Upper lobe of left lung (tissue), 6 donors: Measurements from ENCODE around the gene LBHD1. TPM values are rescaled to one million over a fixed set of nuclear protein-coding genes. Genes with fewer than 3 reads are reported as not detected.

ENCODE experiments used
- ATAC-seq, 2 donors: fragments of 200-7000 bp; cut with Tn5 transposase; one replicate each; pipeline ENCODE4 v1.9.1; 2022; ENCODE audit warnings: mild to moderate bottlenecking in 2 of 2, moderate library complexity in 2 of 2; ENCODE audit not compliant: low FRiP score in 2 of 2
- DNase-seq, 2 donors: peaks; one replicate each; pipeline ENCODE4 v3.0.0-alpha.2; 2019 to 2020
- H3K27ac ChIP-seq, 4 donors: fragments of 200-600 bp; sonication (generic); one replicate each; pipeline ENCODE4 v1.5.1; 2016 to 2019
- H3K27me3 ChIP-seq, 4 donors: fragments of 200-600 bp; sonication (generic); one replicate each; pipeline ENCODE4 v1.5.1; 2017 to 2019
- H3K36me3 ChIP-seq, 4 donors: fragments of 200-600 bp; sonication (generic); one replicate each; pipeline ENCODE4 v1.5.1; 2016 to 2019
- H3K4me1 ChIP-seq, 4 donors: fragments of 200-600 bp; sonication (generic); one replicate each; pipeline ENCODE4 v1.5.1; 2018 to 2019
- H3K4me3 ChIP-seq, 4 donors: fragments of 200-600 bp; sonication (generic); one replicate each; pipeline ENCODE4 v1.5.1; 2017 to 2019; ENCODE audit warnings: mild to moderate bottlenecking in 2 of 4, moderate library complexity in 1 of 4
- H3K9me3 ChIP-seq, 4 donors: fragments of 200-600 bp; sonication (generic); one replicate each; pipeline ENCODE4 v1.5.1; 2018 to 2019
- EP300 ChIP-seq, 4 donors: sonication (generic); formaldehyde crosslinking; IDR thresholded peaks; one replicate each; pipeline ENCODE4 v1.5.1; 2017; ENCODE audit warnings: antibody characterized with exemption in 4 of 4, control low read depth in 2 of 4
- POLR2A ChIP-seq, 4 donors: fragments of 450-650 bp; IDR thresholded peaks; one replicate each; pipeline ENCODE4 v1.5.1; 2016 to 2017; ENCODE audit warnings: antibody characterized with exemption in 4 of 4, mild to moderate bottlenecking in 2 of 4
- POLR2AphosphoS5 ChIP-seq, 2 donors: sonication (generic); formaldehyde crosslinking; IDR thresholded peaks; one replicate each; pipeline ENCODE4 v1.5.1; 2017; ENCODE audit warnings: antibody characterized with exemption in 2 of 2
- WGBS, 2 donors: methylation state at CpG; one replicate each; pipeline ENCODE4 v1.1.5; 2017 to 2018; 5-methylcytosine and 5-hydroxymethylcytosine counted together
- total RNA-seq, 6 donors: library from RNA; depleted of rRNA in 4 of 6; stranded (reverse); fragments of >200 nt in 4 of 6; gene quantifications; one replicate each; pipeline versions ENCODE4 v1.1.0 to v1.2.1, GENCODE V29; 2016 to 2021
- TF ChIP-seq, protein P1 (sequence below), 6 experiments: fragments of 450-650 bp in 4 of 6; fragments of 200-600 bp in 2 of 6; sonication (generic) in 2 of 6; IDR thresholded peaks; one replicate each; pipeline ENCODE4 v1.5.1; 2016 to 2019; ENCODE audit warnings: antibody characterized with exemption in 6 of 6
- donor health status: DM: no; HTN: no; CAD: no; lungs with moderate emphysema.
- donor health status: DM: no; HTN: yes; CAD: no; lungs with severe emphysema.

The LBHD1 gene
- total RNA-seq, 6 donors from 2014 or later, result 3.6 to 19.9 (median 6.8) TPM

DNA sequence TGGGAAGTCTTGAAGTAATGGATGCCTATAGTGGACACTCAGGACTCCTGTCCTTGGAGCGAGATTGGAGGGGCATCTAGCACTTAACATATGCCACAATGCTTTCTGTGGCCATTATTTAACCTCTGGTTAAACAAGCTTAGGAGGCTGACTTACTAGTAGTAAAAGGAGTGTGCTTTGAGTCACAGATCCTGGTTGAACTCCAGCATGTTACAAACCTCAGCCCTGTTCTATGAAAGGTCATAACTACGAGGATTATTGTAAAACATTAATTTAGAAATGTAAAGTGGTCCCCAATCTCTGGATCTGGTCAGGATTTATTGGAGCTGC is 1.1 kb upstream of the LBHD1 start:
- Histone ChIP-seq H3K27me3 (no peaks in the 10 kb centered on the region), H3K27ac (peak overlapping the region in 1 of 4 donors; percentile 84), H3K4me3 (no peak overlapping the region), H3K4me1 (peaks cover 24 to 50% (median 30%) of the 10 kb centered on the region in 4 donors), H3K9me3 (no peaks in the 10 kb centered on the region), H3K36me3 (peaks cover 2 to 44% (median 15%) of the 10 kb centered on the region in 4 donors)
- 89 to 91% methylated on average over 2 of the region's 2 CpGs for WGBS, 2 donors
- no peak for DNase-seq
- ATAC-seq, result no peak
- TF ChIP-seq POLR2AphosphoS5 (IDR thresholded peaks at IDR 0.05) (no peak), EP300 (IDR thresholded peaks at IDR 0.05) (no peak), POLR2A (IDR thresholded peaks at IDR 0.05) (no peak)
- TF ChIP-seq, protein P1, sequence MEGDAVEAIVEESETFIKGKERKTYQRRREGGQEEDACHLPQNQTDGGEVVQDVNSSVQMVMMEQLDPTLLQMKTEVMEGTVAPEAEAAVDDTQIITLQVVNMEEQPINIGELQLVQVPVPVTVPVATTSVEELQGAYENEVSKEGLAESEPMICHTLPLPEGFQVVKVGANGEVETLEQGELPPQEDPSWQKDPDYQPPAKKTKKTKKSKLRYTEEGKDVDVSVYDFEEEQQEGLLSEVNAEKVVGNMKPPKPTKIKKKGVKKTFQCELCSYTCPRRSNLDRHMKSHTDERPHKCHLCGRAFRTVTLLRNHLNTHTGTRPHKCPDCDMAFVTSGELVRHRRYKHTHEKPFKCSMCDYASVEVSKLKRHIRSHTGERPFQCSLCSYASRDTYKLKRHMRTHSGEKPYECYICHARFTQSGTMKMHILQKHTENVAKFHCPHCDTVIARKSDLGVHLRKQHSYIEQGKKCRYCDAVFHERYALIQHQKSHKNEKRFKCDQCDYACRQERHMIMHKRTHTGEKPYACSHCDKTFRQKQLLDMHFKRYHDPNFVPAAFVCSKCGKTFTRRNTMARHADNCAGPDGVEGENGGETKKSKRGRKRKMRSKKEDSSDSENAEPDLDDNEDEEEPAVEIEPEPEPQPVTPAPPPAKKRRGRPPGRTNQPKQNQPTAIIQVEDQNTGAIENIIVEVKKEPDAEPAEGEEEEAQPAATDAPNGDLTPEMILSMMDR (IDR thresholded peaks at IDR 0.05), result no peak

DNA sequence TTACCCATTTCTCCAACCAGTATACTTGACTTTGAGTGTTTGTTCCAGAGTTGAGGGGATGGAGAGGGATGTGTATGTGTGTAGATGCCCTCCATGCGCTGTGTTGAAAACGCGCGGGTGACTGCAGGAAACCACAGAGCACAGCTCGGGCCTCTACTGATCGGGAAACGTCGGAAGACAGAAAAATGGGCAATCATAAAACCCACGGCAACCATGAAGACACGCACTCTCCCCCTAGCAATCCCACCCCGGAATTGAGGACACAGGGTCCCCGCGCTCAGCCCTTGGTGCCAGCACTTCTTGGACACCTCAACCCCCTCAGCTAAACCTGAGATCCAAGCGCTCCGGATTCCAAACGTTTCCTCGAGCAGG is 845 bp downstream of the LBHD1 start:
- TF ChIP-seq, protein P1 (IDR thresholded peaks at IDR 0.05), result no peak
- TF ChIP-seq POLR2A (IDR thresholded peaks at IDR 0.05), result no peak
- TF ChIP-seq POLR2AphosphoS5 (IDR thresholded peaks at IDR 0.05), result no peak
- TF ChIP-seq EP300 (IDR thresholded peaks at IDR 0.05), result no peak
- WGBS, 2 donors, result 0 to 1% methylated on average over 13 to 15 of the region's 17 CpGs
- Histone ChIP-seq H3K36me3 (peaks cover 8 to 31% (median 10%) of the 10 kb centered on the region in 4 donors), H3K4me3 (peak overlapping the region; percentile 37 to 89 (median 77)), H3K9me3 (no peaks in the 10 kb centered on the region), H3K27me3 (no peaks in the 10 kb centered on the region), H3K27ac (peak overlapping the region; percentile 84 to 92 (median 90)), H3K4me1 (peaks cover 32 to 48% (median 38%) of the 10 kb centered on the region in 4 donors)
- DNase-seq (no peak), ATAC-seq (peak; percentile 59 to 67)

DNA sequence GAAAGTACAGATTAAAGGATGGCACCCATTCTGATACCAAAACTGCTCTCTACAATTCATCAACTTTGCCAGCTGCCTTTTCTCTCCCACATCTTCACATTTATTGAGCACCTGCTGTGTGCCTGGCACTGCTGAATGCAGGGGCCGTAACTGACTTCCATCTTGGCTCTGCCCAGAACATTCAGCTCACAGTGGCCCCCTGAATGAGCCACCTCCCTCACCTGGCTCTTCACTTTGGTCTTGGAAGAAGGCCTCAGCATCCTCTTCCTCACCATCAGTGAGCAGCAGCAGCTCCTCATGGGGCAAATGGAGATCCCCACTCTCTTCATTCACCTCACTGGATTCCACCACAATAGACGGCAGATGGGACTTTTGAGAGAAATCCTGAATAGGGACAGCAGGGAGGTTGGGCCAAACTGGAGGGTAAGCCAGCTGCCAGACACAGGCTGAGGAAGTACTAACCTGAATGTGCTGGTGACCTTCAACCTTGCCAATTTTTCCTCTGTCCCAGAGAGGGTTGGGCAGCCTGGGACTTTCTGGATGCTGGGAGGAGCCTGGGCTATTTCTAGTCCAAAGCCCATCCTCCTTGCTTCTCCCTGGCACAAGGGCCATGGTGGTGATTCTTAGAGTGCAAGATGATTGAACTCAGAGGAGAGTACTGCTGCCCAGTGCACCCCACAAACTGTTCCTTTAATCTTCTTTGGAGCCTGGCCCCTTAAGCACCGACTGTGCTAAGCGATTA is 2.5 kb downstream of the LBHD1 start:
- Histone ChIP-seq H3K36me3 (peaks cover 3 to 18% (median 6%) of the 10 kb centered on the region in 4 donors), H3K4me3 (no peak overlapping the region), H3K27ac (peak overlapping the region in 1 of 4 donors; percentile 7), H3K4me1 (peaks cover 35 to 55% (median 42%) of the 10 kb centered on the region in 4 donors), H3K27me3 (no peaks in the 10 kb centered on the region), H3K9me3 (no peaks in the 10 kb centered on the region)
- WGBS, 2 donors, result 78 to 89% methylated on average over 3 to 4 of the region's 4 CpGs
- ATAC-seq, result no peak
- TF ChIP-seq EP300 (IDR thresholded peaks at IDR 0.05), result no peak
- TF ChIP-seq, protein P1 (IDR thresholded peaks at IDR 0.05), result no peak
- TF ChIP-seq POLR2A (IDR thresholded peaks at IDR 0.05), result no peak
- TF ChIP-seq POLR2AphosphoS5 (IDR thresholded peaks at IDR 0.05), result no peak
- no peak for DNase-seq

DNA sequence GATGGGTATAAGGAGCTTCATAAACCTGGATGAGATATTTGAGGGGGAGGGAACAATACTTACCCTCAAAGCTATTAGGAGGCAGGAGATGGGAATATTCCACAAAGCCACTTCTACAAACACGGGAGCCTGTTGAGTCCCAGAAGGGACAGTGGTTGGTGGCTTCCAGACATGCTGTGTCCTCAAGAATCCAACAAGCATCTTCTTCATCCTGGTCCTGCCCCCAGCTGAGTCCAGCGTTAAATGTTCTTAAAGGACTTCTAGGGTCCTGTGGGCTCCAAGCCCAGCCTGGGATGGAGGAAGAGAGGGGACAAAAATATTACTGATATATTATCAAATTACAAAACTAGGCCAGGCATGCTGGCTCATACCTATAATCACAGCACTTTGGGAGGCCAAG is 4.6 kb downstream of the LBHD1 start:
- DNase-seq (no peak), ATAC-seq (no peak)
- H3K27ac ChIP-seq, result no peak overlapping the region
- peak overlapping the region in 1 of 4 donors; percentile 60 for H3K4me3 ChIP-seq
- WGBS, 2 donors, result 82 to 86% methylated on average over 2 of the region's 2 CpGs
- no peaks in the 10 kb centered on the region for H3K27me3 ChIP-seq
- TF ChIP-seq POLR2AphosphoS5 (IDR thresholded peaks at IDR 0.05) (no peak), POLR2A (IDR thresholded peaks at IDR 0.05) (no peak), EP300 (IDR thresholded peaks at IDR 0.05) (no peak)
- TF ChIP-seq, protein P1 (IDR thresholded peaks at IDR 0.05), result no peak
- H3K9me3 ChIP-seq, result no peaks in the 10 kb centered on the region
- H3K4me1 ChIP-seq, result peaks cover 34 to 55% (median 40%) of the 10 kb centered on the region in 4 donors
- H3K36me3 ChIP-seq, result peaks cover 3 to 13% (median 8%) of the 10 kb centered on the region in 4 donors
